H1 (cell line): Measurements from ENCODE around the gene WNK4. TPM values are rescaled to one million over a fixed set of nuclear protein-coding genes. Genes with fewer than 3 reads are reported as not detected.

Experiments
- CBX5 ChIP-seq: fragments of 300-800, 300-1000 bp; sonication (generic); IDR thresholded peaks from 2 replicates; pipeline ENCODE4 v1.7.1; 2016; ENCODE audit warnings: antibody characterized with exemption, low read length, low read depth
- EGR1 ChIP-seq: IDR thresholded peaks from 2 replicates; pipeline ENCODE4 v1.6.1; 2011; ENCODE audit warnings: low read depth, low read length, borderline replicate concordance
- EP300 ChIP-seq, 2 experiments: IDR thresholded peaks; 1 replicate in 1 of 2; 2 replicates in 1 of 2; pipeline ENCODE4 v1.6.1; 2011 to 2012; ENCODE audit warnings: low read depth in 2 of 2, low read length in 2 of 2, mild to moderate bottlenecking in 2 of 2, borderline replicate concordance in 1 of 2, inconsistent platforms in 1 of 2, moderate library complexity in 1 of 2
- GABPA ChIP-seq: IDR thresholded peaks from 2 replicates; pipeline ENCODE4 v1.6.1; 2011; ENCODE audit warnings: mild to moderate bottlenecking, low read length, moderate library complexity, borderline replicate concordance; ENCODE audit not compliant: insufficient read depth
- NANOG ChIP-seq: IDR thresholded peaks from 2 replicates; pipeline ENCODE4 v1.6.1; 2011; ENCODE audit warnings: low read length, low read depth, mild to moderate bottlenecking, inconsistent platforms; ENCODE audit not compliant: insufficient read depth, poor library complexity, severe bottlenecking
- SAP30 ChIP-seq: fragments of 300-600 bp; sonication (generic); IDR thresholded peaks from 2 replicates; pipeline ENCODE4 v1.7.1; 2012; ENCODE audit warnings: low read length, moderate library complexity, mild to moderate bottlenecking, inconsistent platforms; ENCODE audit not compliant: insufficient read depth, insufficient replicate concordance
- TEAD4 ChIP-seq: IDR thresholded peaks from 2 replicates; pipeline ENCODE4 v1.6.1; 2012; ENCODE audit warnings: low read depth, low read length, inconsistent platforms, mixed read lengths
- polyA plus RNA-seq, 7 experiments: library from polyadenylated mRNA; depleted of rRNA in 3 of 7; stranded (reverse) in 5 of 7; unstranded in 2 of 7; fragments of >200 nt in 5 of 7; fragments of 200-250 nt in 2 of 7; gene quantifications; 1 replicate in 5 of 7; 2 replicates in 1 of 7; 4 replicates in 1 of 7; pipeline versions ENCODE4 v1.2.1 to v1.2.3, GENCODE V29; 2011 to 2013; ENCODE audit warnings: missing spikeins in 2 of 7, mixed read lengths in 2 of 7
- total RNA-seq: library from RNA; stranded (reverse); fragmentation: NEBNext Ultra II Directional; extraction: Animal tissue kit (Norgen Biotek cat#: 25700); gene quantifications from 2 replicates; pipeline ENCODE4 v1.2.1, GENCODE V29; 2021
- TF ChIP-seq, protein P1 (sequence below): fragments of 300-600 bp; sonication (generic); IDR thresholded peaks from 2 replicates; pipeline ENCODE4 v1.7.1; 2012; ENCODE audit warnings: low read length, moderate library complexity, mild to moderate bottlenecking, inconsistent platforms; ENCODE audit not compliant: insufficient replicate concordance
- TF ChIP-seq, protein P2 (sequence below): IDR thresholded peaks from 2 replicates; pipeline ENCODE4 v1.6.1; 2012; ENCODE audit warnings: inconsistent platforms

The WNK4 gene
- total and polyA plus RNA-seq, 2 of the 8 experiments (the other 6 are each of a cell fraction or from before 2014, with no cell fraction given): 0.21 to 1.7 TPM

GRCh38 chr17:42779304-42779935, 990 bp upstream of the WNK4 start (continued):
- TF ChIP-seq, protein P1, sequence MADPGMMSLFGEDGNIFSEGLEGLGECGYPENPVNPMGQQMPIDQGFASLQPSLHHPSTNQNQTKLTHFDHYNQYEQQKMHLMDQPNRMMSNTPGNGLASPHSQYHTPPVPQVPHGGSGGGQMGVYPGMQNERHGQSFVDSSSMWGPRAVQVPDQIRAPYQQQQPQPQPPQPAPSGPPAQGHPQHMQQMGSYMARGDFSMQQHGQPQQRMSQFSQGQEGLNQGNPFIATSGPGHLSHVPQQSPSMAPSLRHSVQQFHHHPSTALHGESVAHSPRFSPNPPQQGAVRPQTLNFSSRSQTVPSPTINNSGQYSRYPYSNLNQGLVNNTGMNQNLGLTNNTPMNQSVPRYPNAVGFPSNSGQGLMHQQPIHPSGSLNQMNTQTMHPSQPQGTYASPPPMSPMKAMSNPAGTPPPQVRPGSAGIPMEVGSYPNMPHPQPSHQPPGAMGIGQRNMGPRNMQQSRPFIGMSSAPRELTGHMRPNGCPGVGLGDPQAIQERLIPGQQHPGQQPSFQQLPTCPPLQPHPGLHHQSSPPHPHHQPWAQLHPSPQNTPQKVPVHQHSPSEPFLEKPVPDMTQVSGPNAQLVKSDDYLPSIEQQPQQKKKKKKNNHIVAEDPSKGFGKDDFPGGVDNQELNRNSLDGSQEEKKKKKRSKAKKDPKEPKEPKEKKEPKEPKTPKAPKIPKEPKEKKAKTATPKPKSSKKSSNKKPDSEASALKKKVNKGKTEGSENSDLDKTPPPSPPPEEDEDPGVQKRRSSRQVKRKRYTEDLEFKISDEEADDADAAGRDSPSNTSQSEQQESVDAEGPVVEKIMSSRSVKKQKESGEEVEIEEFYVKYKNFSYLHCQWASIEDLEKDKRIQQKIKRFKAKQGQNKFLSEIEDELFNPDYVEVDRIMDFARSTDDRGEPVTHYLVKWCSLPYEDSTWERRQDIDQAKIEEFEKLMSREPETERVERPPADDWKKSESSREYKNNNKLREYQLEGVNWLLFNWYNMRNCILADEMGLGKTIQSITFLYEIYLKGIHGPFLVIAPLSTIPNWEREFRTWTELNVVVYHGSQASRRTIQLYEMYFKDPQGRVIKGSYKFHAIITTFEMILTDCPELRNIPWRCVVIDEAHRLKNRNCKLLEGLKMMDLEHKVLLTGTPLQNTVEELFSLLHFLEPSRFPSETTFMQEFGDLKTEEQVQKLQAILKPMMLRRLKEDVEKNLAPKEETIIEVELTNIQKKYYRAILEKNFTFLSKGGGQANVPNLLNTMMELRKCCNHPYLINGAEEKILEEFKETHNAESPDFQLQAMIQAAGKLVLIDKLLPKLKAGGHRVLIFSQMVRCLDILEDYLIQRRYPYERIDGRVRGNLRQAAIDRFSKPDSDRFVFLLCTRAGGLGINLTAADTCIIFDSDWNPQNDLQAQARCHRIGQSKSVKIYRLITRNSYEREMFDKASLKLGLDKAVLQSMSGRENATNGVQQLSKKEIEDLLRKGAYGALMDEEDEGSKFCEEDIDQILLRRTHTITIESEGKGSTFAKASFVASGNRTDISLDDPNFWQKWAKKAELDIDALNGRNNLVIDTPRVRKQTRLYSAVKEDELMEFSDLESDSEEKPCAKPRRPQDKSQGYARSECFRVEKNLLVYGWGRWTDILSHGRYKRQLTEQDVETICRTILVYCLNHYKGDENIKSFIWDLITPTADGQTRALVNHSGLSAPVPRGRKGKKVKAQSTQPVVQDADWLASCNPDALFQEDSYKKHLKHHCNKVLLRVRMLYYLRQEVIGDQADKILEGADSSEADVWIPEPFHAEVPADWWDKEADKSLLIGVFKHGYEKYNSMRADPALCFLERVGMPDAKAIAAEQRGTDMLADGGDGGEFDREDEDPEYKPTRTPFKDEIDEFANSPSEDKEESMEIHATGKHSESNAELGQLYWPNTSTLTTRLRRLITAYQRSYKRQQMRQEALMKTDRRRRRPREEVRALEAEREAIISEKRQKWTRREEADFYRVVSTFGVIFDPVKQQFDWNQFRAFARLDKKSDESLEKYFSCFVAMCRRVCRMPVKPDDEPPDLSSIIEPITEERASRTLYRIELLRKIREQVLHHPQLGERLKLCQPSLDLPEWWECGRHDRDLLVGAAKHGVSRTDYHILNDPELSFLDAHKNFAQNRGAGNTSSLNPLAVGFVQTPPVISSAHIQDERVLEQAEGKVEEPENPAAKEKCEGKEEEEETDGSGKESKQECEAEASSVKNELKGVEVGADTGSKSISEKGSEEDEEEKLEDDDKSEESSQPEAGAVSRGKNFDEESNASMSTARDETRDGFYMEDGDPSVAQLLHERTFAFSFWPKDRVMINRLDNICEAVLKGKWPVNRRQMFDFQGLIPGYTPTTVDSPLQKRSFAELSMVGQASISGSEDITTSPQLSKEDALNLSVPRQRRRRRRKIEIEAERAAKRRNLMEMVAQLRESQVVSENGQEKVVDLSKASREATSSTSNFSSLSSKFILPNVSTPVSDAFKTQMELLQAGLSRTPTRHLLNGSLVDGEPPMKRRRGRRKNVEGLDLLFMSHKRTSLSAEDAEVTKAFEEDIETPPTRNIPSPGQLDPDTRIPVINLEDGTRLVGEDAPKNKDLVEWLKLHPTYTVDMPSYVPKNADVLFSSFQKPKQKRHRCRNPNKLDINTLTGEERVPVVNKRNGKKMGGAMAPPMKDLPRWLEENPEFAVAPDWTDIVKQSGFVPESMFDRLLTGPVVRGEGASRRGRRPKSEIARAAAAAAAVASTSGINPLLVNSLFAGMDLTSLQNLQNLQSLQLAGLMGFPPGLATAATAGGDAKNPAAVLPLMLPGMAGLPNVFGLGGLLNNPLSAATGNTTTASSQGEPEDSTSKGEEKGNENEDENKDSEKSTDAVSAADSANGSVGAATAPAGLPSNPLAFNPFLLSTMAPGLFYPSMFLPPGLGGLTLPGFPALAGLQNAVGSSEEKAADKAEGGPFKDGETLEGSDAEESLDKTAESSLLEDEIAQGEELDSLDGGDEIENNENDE: no peak
- TF ChIP-seq TEAD4 (no peak), GABPA (no peak), EP300 (IDR thresholded peaks at IDR 0.05; ENCODE audit: borderline replicate concordance in 1 of 2, low read depth in 2 of 2, low read length in 2 of 2) (no peak), CBX5 (no peak), NANOG (no peak), SAP30 (no peak), EGR1 (no peak)
- TF ChIP-seq, protein P2, sequence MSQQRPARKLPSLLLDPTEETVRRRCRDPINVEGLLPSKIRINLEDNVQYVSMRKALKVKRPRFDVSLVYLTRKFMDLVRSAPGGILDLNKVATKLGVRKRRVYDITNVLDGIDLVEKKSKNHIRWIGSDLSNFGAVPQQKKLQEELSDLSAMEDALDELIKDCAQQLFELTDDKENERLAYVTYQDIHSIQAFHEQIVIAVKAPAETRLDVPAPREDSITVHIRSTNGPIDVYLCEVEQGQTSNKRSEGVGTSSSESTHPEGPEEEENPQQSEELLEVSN: no peak
